CD4-positive, alpha-beta T cell treated with Interleukin-17A for 1 hour (primary cell): Measurements from ENCODE around the gene ZNF385D.

Source experiments
- DNase-seq: peaks from one replicate; pipeline ENCODE4 v3.0.0-alpha.2; 2020

Gene ZNF385D

GRCh38 chr3:21585216-21585740, 165.7 kb downstream of the ZNF385D start:
- no peak for DNase-seq

GRCh38 chr3:21573291-21573690, 177.7 kb downstream of the ZNF385D start:
- no peak for DNase-seq

- no peak for DNase-seq
Measured at GRCh38 chr3:21564531-21564930, 186.5 kb downstream of the ZNF385D start.

DNA sequence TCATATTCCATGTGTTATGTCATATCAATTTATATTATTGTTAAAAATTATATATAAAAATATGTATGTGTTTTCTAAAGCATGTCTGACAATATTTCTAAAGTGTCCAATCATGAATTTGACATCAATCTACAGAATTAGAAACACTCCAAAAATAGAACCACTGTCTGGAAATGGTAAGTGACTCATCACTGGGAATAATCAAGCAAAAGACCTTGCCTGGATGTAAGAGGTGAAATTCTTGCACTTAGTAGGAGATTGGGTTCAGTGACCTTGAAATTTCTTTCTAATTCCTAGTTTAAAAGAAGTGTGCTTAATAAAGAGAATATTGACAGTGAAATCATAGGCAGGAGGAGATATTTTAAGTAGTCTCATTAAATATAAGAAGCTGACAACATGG, 188.8 kb downstream of the ZNF385D start:
- DNase-seq = no peak

DNA sequence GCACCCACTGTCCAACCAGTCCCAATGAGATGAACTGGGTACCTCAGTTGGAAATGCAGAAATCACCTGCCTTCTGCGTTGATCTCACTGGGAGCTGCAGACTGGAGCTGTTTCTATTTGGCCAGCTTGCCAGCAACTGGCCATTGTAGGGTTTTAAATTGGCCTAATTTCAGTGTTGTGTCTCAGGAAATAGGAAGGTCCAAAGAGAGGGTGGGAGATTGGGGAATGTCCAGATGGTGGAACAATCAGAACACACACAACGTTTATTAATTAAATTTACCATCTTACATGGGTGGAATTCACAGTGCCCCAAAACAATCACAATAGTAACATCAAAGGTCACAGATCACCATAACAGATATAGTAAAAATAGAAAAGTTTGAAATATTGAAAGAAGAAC, 189.5 kb downstream of the ZNF385D start:
- DNase-seq = no peak

DNA sequence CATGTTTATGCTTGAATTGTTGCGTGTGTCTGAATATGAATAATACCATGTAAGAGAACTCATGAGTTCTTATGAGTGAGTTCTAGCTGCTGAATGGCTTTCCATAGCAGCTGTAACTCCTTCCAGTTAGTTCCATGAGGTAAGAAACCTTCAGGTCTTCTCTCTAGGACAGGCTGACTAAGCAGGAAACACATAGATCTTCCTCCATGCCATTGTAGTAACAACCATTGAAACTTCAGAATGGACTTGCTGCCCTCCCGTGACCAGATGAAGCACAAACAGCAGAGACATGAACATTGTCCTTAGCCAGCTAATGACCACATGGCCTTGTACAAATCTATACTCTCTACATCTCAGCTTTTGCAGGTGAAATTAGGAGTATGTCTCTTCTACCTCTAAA, 200.0 kb downstream of the ZNF385D start:
- DNase-seq = no peak

DNA sequence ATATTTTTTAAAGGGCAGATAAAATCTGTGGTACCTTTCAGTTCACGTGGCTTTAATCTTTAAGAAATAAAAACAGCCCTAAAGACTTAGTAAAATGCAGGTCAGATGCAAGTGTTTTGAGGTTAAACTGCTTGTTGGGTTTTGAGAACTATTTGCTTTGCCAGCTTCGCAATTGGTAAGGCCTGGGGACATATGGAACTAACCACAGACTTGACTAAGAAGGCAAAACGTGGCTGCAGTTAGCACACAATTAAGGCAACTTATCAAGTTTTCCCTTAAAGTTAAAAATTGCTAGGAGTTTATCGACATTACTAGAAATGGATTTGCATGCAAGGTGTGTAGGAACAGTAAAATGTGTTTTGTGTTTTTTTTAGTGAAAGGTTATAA, 206.9 kb downstream of the ZNF385D start:
- no peak for DNase-seq

- no peak for DNase-seq
Measured at GRCh38 chr3:21543380-21544075, 207.5 kb downstream of the ZNF385D start.

- no peak for DNase-seq
Measured at GRCh38 chr3:21542656-21543379, 208.2 kb downstream of the ZNF385D start.

DNA sequence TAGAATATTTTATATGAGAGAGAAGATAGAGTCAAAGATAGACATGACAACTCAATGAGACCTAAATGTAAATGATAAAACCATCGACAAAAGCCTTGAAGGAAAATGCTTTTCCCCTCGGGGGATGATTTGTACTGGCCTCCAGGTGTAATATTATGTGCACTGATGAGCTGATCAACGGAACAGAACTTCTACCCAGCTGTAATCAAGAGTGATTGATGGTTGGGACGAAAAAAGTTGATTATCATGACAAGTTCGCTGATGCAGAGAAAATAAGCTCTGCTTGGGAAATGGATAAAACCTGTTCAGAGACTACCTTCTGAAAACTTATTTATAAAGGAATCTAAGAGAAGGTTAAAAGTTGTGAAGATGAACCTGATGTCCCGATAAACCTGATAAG, 210.7 kb downstream of the ZNF385D start:
- no peak for DNase-seq

- DNase-seq = no peak
Measured at GRCh38 chr3:21534462-21534861, 216.5 kb downstream of the ZNF385D start.

- DNase-seq = no peak
Measured at GRCh38 chr3:21533002-21533401, 218.0 kb downstream of the ZNF385D start.

DNA sequence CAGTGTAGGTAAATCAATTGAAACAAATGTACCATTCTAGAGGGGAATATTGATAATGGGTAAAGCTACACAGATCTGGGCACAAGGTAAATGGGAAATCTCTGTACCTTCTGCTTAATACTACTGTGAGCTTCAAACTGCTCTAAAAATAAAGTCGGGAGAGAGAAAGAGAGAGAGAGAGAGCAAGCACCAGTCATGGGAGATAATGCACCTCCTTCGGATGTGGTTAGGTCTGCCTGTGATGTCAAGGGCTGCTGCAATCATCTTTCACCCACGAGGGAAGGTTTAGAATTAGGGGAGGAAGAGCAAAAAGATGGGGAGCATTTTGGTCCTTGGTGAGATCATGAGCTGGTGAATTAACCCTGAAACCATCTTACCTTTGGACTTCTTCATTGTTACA, 219.1 kb downstream of the ZNF385D start:
- DNase-seq = no peak

DNA sequence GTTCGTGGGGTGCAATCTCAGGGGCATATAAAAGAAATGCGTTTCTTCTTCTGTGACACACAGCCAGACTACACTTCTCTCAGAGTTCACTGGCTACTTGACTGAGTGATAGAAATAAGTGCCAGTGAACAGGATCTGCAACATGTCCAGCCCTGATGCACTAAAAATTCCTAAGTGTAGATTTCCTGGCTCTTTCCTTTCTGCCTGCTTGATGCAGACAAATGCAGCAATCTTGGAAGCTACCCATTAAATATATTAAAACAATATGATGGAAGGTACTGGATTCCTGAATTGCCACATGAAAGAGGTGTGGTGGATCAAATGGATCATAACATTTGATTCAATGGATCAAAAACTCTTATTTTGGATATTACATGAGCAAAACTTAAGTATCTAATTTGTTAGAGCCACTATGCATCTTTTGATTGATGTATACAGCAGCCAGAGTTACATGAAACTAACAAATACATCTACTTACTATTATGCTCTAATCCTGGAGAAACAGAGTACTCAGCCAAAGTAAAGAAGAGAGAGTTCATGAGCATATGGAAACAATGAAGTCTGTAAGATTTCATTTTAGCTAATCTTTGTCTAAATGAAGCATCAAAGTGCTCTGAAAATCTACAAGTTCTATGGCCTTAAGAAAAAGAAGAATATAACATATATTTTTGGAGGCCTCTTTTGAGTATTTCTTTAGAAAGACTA, 222.6 kb downstream of the ZNF385D start:
- DNase-seq = no peak

DNA sequence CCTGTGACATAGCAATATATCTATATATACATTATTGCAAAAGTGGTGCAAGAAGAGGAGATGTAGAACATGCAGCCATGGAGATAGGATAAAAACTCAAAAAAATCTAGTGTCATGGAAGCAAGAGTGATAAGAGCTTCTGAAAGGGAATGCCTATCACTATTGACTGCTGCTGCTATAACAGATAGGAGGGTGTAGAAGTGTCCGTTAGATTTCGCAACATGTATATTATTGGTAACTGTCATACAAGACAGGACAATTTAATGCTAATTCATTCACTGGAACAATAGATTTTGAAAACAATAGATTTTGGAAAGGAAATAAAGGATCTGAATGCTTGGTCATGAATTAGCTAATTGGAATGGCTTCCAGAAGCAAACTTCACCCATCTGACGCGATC, 224.5 kb downstream of the ZNF385D start:
- DNase-seq = no peak

DNA sequence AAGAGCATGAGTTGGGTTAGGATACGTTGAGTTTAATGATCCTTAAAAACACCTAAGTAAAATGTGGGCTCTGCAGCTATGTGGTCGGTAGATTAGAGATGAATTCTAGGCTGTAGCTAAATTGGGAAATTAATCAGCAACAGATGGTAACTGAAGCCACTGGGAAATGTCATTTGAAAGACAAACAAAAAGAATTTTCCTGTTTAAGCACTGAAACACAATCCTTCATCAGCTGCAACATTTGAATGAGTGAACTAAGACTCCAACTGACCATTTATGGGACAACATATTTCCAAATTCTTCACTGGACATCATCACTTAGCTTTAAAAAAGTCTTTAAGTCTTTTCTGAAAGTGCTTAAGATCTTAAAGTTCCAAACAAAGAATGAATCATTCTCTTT, 226.9 kb downstream of the ZNF385D start:
- DNase-seq = no peak

- no peak for DNase-seq
Measured at GRCh38 chr3:21520106-21520963, 230.7 kb downstream of the ZNF385D start.

DNA sequence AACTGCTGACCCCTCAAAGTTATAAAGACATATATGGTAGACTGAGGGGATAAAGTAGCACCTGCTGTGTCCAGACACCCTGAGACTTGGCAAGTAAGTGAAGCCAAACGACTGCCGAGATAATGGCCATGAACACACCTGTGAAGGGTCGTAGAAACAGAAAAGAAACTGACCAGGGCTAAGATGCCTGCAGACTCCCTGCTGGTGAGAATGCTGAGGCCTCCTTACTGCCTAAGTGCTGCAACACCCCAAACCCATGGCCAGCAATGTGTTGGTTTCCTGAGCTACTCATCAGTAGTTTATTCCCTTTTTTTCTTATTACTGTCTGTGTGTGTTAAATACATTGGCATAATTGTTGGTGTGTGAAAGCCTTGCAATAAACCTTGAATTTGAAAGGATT, 233.8 kb downstream of the ZNF385D start:
- DNase-seq = no peak

DNA sequence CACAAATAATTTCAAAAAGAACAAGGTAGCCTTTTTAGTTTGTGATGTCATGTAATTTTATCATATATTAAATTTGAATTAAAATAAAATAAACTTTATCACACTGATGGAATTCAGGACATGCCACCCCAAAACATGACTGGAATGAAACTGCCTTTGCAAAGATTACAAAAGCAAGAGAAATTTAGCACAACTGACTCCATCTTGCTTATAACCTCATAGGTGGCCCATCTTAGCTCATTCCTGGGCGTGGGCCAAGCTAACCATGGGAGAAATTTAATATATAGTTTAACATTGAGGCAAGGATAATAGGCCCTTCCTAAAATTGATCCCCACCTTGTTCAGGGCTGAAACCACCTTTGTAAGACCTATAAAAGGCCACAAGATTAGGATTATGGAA, 235.6 kb downstream of the ZNF385D start:
- no peak for DNase-seq

DNA sequence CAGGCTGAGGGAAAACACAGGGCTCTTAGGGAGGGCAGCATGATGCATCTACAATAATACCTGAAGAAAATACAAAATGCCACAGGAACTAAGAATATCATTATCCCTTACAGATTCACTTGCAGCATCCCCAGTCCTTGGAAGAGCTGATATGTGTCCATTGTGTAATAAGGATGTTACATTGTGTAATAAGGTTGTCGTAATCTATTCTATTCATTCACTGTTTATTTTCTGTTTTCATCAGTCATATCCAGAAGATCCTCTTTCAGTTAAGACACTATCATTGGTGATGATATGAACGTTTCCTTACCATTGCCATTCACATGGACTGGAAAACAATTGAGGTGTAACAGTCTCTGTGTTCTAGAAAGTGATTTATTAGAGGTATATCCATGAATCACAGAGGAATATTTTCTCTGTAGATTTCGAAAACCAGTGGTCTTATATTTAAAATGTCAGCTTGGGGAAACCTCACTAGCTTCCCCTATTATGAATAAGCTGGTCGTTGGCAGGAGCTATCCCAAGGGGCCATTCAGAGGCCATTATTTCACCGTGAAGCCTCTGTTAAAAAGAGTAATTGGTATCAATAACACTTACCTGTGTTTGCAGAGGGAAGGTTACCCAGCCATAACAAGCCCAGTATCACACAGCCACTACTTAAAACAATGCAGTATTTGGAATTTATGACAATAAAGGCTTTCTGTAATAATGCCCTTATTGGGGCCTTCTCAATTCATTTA, 241.1 kb downstream of the ZNF385D start:
- DNase-seq = no peak

- no peak for DNase-seq
Measured at GRCh38 chr3:21508246-21508645, 242.8 kb downstream of the ZNF385D start.
